Hepatic stellate cell (primary cell): ENCODE data around the gene SAFB2.

Experiments used
- DNase-seq: peaks from one replicate; pipeline ENCODE4 v3.0.0; 2011; ENCODE audit warnings: low spot score

Gene SAFB2

GRCh38 chr19:5542665-5543064 is 79.9 kb downstream of the SAFB2 start:
- DNase-seq, result no peak

DNA sequence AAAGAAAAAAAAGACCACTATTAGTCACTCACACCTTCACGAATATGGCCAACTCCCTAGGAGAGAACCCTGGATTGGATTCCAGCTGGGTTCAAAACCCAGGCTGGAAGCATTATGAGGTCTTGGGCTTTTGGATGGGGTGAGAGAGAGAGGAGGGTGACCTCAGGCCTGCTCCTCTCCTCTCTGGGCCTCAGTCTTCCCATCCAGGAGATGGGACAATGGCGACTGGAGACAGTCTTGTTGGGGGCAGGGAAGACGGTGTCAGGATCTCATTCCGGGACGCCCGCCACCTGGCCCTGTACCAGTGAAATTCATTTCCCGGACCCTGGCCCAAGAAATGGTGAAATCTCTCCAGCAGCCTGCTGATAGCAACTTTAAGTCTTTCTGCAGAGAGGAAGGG is 81.1 kb downstream of the SAFB2 start:
- DNase-seq, result no peak

DNA sequence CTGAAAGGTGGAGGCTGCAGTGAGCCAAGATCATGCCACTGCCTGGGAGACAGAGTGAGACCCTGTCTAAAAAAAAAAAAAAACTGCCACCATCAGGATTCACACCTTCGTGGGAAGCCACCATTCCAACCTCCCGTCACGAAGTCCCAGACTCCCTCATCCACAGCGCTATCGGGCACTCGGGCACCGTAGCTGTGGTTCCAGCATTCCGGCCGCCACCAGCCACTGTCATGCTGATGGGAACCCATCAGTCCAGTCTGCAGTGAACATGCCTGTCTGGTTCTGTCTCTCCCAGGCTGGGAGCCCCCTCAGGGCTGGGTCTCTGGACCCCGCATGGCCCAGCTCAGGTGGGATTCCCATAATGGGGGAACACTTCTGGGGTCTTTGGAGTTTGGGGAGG is 82.4 kb downstream of the SAFB2 start:
- no peak for DNase-seq

- DNase-seq, result no peak
These were observed 84.7 kb downstream of the SAFB2 start for GRCh38 chr19:5537870-5538269.
